ENCODE measurements around the gene TOPORS.

DNA sequence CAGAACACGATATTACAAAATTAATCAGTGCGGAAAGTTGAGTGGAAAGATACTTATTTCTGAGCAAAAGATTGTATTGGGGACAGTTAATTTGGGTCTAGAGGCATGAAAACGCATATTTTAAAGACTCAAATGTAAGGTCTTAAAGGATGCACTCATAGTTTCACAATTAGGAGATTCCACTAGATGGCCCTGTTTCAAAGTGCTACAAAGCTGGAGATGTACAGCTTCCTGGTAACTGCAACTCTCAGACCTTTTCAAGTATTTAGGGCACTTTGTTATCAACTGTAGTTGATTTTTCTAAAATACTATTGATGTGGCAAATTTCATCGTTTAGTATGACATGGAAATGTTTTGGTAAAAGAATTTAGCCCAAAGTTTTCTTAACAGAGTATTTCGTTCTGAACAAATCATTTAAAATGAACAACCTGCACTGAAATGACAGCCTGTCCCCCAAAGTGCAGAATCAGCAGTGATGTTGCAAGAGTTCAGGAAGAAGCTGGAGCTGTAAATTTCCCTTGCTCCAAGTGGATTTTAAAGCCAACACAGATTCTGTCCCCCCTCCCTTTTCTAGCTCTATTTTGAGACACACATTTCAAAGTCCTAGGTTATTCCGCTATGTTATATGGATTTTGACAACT, 36.8 kb upstream of the TOPORS start:
- TF ChIP-seq, protein P1, sequence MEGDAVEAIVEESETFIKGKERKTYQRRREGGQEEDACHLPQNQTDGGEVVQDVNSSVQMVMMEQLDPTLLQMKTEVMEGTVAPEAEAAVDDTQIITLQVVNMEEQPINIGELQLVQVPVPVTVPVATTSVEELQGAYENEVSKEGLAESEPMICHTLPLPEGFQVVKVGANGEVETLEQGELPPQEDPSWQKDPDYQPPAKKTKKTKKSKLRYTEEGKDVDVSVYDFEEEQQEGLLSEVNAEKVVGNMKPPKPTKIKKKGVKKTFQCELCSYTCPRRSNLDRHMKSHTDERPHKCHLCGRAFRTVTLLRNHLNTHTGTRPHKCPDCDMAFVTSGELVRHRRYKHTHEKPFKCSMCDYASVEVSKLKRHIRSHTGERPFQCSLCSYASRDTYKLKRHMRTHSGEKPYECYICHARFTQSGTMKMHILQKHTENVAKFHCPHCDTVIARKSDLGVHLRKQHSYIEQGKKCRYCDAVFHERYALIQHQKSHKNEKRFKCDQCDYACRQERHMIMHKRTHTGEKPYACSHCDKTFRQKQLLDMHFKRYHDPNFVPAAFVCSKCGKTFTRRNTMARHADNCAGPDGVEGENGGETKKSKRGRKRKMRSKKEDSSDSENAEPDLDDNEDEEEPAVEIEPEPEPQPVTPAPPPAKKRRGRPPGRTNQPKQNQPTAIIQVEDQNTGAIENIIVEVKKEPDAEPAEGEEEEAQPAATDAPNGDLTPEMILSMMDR (IDR thresholded peaks at IDR 0.05): no peak
- TF ChIP-seq POLR2A (IDR thresholded peaks at IDR 0.05): no peak
